SIG-M5 (cell line): ENCODE results near the gene SLC9A7.
A peak's percentile ranks its signal among the peaks of the same experiment; 100 is the strongest.

ENCODE experiments used
- DNase-seq: peaks from one replicate; lab custom pipeline; 2025; lab: John Stamatoyannopoulos, UW

The SLC9A7 gene

GRCh38 chrX:46647251-46647650 lies 111.7 kb downstream of the SLC9A7 start:
- DNase-seq, result no peak

GRCh38 chrX:46645614-46646013 lies 113.3 kb downstream of the SLC9A7 start:
- DNase-seq, result no peak

- no peak for DNase-seq
Measured at GRCh38 chrX:46643636-46644035, 115.3 kb downstream of the SLC9A7 start.

- DNase-seq, result no peak
Measured at GRCh38 chrX:46642145-46642544, 116.8 kb downstream of the SLC9A7 start.

GRCh38 chrX:46637938-46638337 lies 121.0 kb downstream of the SLC9A7 start:
- DNase-seq, result no peak

- DNase-seq, result no peak
Measured at GRCh38 chrX:46636223-46636622, 122.7 kb downstream of the SLC9A7 start.

GRCh38 chrX:46635186-46635585 lies 123.7 kb downstream of the SLC9A7 start:
- no peak for DNase-seq

GRCh38 chrX:46634577-46634976 lies 124.3 kb downstream of the SLC9A7 start:
- DNase-seq, result no peak

GRCh38 chrX:46630141-46630540 lies 128.8 kb downstream of the SLC9A7 start:
- DNase-seq, result no peak

GRCh38 chrX:46628460-46629371 lies 130.2 kb downstream of the SLC9A7 start:
- peak; percentile 7 for DNase-seq

GRCh38 chrX:46627711-46628419 lies 131.1 kb downstream of the SLC9A7 start:
- no peak for DNase-seq

- no peak for DNase-seq
Measured at GRCh38 chrX:46627062-46627461, 131.9 kb downstream of the SLC9A7 start.

GRCh38 chrX:46626566-46626965 lies 132.4 kb downstream of the SLC9A7 start:
- peak; percentile 20 for DNase-seq

GRCh38 chrX:46624090-46624786 lies 134.7 kb downstream of the SLC9A7 start:
- DNase-seq, result no peak

GRCh38 chrX:46621572-46621971 lies 137.3 kb downstream of the SLC9A7 start:
- DNase-seq, result no peak

GRCh38 chrX:46620505-46620904 lies 138.4 kb downstream of the SLC9A7 start:
- no peak for DNase-seq

- DNase-seq, result no peak
Measured at GRCh38 chrX:46618947-46619346, 140.0 kb downstream of the SLC9A7 start.

GRCh38 chrX:46617906-46618305 lies 141.0 kb downstream of the SLC9A7 start:
- DNase-seq, result no peak

- DNase-seq, result no peak
Measured at GRCh38 chrX:46611658-46612362, 147.1 kb downstream of the SLC9A7 start.

GRCh38 chrX:46610070-46610658 lies 148.8 kb downstream of the SLC9A7 start:
- DNase-seq, result no peak

- DNase-seq, result no peak
Measured at GRCh38 chrX:46607916-46608315, 151.0 kb downstream of the SLC9A7 start.
